CD4-positive, CD25-positive, alpha-beta regulatory T cell (primary cell): ENCODE results near the gene BDKRB1. TPM values are rescaled to one million over a fixed set of nuclear protein-coding genes. Genes with fewer than 3 reads are reported as not detected.

Experiments
- ATAC-seq, 2 donors: fragments of 150-1000 bp; cut with Tn5 transposase; one replicate each; pipeline ENCODE4 v1.10.0; 2021; ENCODE audit warnings: low read depth in 2 of 2, moderate number of reproducible peaks in 2 of 2, moderate library complexity in 1 of 2
- DNase-seq, 3 donors: peaks; one replicate each; pipeline versions ENCODE4 v3.0.0 to v3.0.0-alpha.2; 2012 to 2022; ENCODE audit warnings: mixed read lengths in 1 of 3
- H3K27ac ChIP-seq: one replicate; pipeline ENCODE4 v1.7.0; 2013; ENCODE audit warnings: mild to moderate bottlenecking, low read length; ENCODE audit not compliant: insufficient read depth, poor library complexity, severe bottlenecking
- H3K27me3 ChIP-seq: one replicate; pipeline ENCODE4 v1.7.0; 2013; ENCODE audit warnings: low read length; ENCODE audit not compliant: control insufficient read depth, insufficient read depth
- H3K36me3 ChIP-seq: one replicate; pipeline ENCODE4 v1.7.0; 2013; ENCODE audit warnings: mild to moderate bottlenecking, low read length, moderate library complexity; ENCODE audit not compliant: control insufficient read depth, insufficient read depth
- H3K4me1 ChIP-seq: 2 replicates; pipeline ENCODE4 v1.7.0; 2013; ENCODE audit warnings: mild to moderate bottlenecking, low read length; ENCODE audit not compliant: insufficient read depth, control insufficient read depth, poor library complexity, severe bottlenecking
- H3K4me3 ChIP-seq: one replicate; pipeline ENCODE4 v1.7.0; 2013; ENCODE audit warnings: low read depth, mild to moderate bottlenecking, low read length, moderate library complexity
- H3K9me3 ChIP-seq, 2 experiments: 1 replicate in 1 of 2; 2 replicates in 1 of 2; pipeline ENCODE4 v1.7.0; 2013; ENCODE audit warnings: low read length in 2 of 2, mild to moderate bottlenecking in 1 of 2, moderate library complexity in 1 of 2; ENCODE audit not compliant: control insufficient read depth in 2 of 2
- H3K27ac Mint-ChIP-seq, 3 donors: one replicate each; pipeline ENCODE4 v1.8.0; 2020 to 2022; ENCODE audit warnings: mild to moderate bottlenecking in 3 of 3, mixed read lengths in 3 of 3, moderate library complexity in 2 of 3
- H3K27me3 Mint-ChIP-seq: one replicate; pipeline ENCODE4 v1.8.0; 2022; ENCODE audit warnings: mild to moderate bottlenecking, mixed read lengths
- H3K36me3 Mint-ChIP-seq: one replicate; pipeline ENCODE4 v1.8.0; 2020; ENCODE audit warnings: mixed read lengths
- H3K4me1 Mint-ChIP-seq, 4 donors: one replicate each; pipeline ENCODE4 v1.8.0; 2020 to 2022; ENCODE audit warnings: mixed read lengths in 4 of 4, mild to moderate bottlenecking in 1 of 4
- H3K4me3 Mint-ChIP-seq, 4 donors: one replicate each; pipeline ENCODE4 v1.8.0; 2020 to 2022; ENCODE audit warnings: mild to moderate bottlenecking in 4 of 4, mixed read lengths in 4 of 4, moderate library complexity in 3 of 4
- H3K9me3 Mint-ChIP-seq, 7 donors: one replicate each; pipeline ENCODE4 v1.8.0; 2020 to 2022; ENCODE audit warnings: mixed read lengths in 7 of 7, mild to moderate bottlenecking in 3 of 7, moderate library complexity in 2 of 7
- polyA plus RNA-seq, 4 donors: library from polyadenylated mRNA; unstranded; fragments of 300-500 nt; fragmentation: Illumina TruSeq; gene quantifications; one replicate each; pipeline ENCODE4 v1.2.3, GENCODE V29; 2021
- total RNA-seq: library from RNA; stranded (reverse); gene quantifications from one replicate; pipeline ENCODE4 v1.2.3, GENCODE V29; 2022

The BDKRB1 gene
- total and polyA plus RNA-seq, 5 donors from 2014 or later = not detected

DNA sequence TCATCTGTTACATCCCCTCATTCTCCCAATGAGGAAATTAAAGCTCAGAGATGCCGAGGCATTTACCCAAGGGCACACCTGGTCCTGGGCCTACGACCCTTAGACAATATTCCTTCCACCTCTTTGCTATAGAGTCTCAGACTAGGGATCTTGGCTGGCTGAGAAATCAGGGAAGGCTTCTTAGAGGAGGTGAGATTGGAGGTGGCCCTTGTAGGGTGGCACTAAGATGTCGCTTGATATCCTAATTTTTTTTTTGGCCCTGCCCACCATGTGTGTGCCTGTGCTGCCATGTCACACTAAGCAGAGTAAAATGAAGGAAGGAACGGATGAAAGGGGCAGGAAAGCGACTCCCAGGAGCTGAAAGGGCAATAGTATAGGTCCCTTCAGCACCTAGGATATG is 30.8 kb upstream of the BDKRB1 start:
- Mint-ChIP-seq H3K27me3 (peaks cover 14% of the 10 kb centered on the region), H3K4me1 (no peaks in the 10 kb centered on the region), H3K27ac (no peak overlapping the region), H3K36me3 (no peaks in the 10 kb centered on the region), H3K9me3 (no peaks in the 10 kb centered on the region), H3K4me3 (no peak overlapping the region)
- Histone ChIP-seq H3K4me3 (no peak overlapping the region), H3K9me3 (no peaks in the 10 kb centered on the region), H3K27me3 (no peaks in the 10 kb centered on the region), H3K27ac (no peak overlapping the region), H3K4me1 (no peaks in the 10 kb centered on the region), H3K36me3 (no peaks in the 10 kb centered on the region)
- no peak for DNase-seq
- no peak for ATAC-seq

DNA sequence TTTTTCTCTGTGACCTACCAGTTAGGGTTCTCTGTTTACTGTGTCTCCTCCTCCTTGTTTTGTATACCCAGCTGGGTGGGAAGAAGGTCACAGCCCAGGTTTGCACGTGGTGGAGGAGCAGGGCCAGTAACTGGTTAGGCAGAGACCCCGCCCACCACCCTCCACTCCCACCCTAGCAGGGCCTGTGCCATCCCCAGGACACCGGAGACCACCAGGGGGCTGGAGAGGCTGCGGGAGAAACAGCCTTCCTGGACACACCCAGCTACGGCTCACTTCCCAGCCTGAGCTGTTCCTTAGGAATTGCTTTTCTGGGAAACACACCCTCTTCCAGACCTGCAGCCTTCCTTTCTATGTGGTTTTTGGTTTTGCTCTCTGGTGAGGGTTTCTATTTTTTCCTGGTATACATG is 30.3 kb upstream of the BDKRB1 start:
- Histone ChIP-seq H3K27me3 (no peaks in the 10 kb centered on the region), H3K4me1 (no peaks in the 10 kb centered on the region), H3K9me3 (no peaks in the 10 kb centered on the region), H3K4me3 (no peak overlapping the region), H3K27ac (no peak overlapping the region), H3K36me3 (no peaks in the 10 kb centered on the region)
- H3K27ac Mint-ChIP-seq = no peak overlapping the region
- no peak overlapping the region for H3K4me3 Mint-ChIP-seq
- no peak for DNase-seq
- no peak for ATAC-seq
- H3K9me3 Mint-ChIP-seq = no peaks in the 10 kb centered on the region
- no peaks in the 10 kb centered on the region for H3K36me3 Mint-ChIP-seq
- H3K4me1 Mint-ChIP-seq = no peaks in the 10 kb centered on the region
- H3K27me3 Mint-ChIP-seq = peaks cover 11% of the 10 kb centered on the region

DNA sequence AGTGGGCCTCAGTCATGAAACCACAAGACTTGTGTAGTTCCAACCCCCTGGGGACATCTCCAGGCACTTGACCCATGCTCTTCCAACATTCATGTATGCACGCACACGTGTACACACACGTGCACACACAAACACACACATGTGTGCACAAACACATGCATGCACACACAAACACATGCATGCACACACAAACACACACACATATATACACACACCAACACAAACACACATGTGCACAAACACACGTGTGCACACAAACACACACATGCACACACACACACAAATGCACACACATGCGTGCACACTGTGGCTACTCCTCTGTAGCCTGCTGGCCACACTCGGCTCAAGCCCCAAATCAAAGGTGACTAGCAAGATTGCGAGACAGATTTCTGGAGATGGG is 28.6 kb upstream of the BDKRB1 start:
- Histone ChIP-seq H3K4me3 (no peak overlapping the region), H3K27me3 (no peaks in the 10 kb centered on the region), H3K27ac (no peak overlapping the region), H3K9me3 (no peaks in the 10 kb centered on the region), H3K4me1 (no peaks in the 10 kb centered on the region), H3K36me3 (no peaks in the 10 kb centered on the region)
- ATAC-seq = no peak
- no peak overlapping the region for H3K27ac Mint-ChIP-seq
- H3K4me3 Mint-ChIP-seq = no peak overlapping the region
- DNase-seq = no peak
- no peaks in the 10 kb centered on the region for H3K9me3 Mint-ChIP-seq
- H3K36me3 Mint-ChIP-seq = no peaks in the 10 kb centered on the region
- no peaks in the 10 kb centered on the region for H3K4me1 Mint-ChIP-seq
- H3K27me3 Mint-ChIP-seq = peaks cover 9% of the 10 kb centered on the region

DNA sequence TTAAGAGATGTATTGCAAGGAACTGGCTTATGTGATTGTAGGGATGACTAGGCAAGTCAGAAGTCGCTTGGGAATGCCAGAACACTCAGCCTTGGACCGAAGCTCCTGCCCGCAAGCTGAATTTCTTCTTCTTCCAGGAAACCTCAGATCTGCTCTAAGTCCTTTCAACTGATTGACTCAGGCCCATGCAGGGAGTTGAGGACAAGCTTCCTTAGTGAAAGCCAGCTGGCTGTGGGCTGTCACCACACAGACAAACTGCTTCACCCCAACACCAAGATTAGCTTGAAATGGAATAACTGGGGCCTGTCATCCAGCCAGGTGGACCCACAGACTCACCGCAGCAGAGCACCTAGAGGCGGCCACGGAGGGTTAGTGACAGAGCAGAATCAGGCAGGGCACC is 26.7 kb upstream of the BDKRB1 start:
- Histone ChIP-seq H3K27me3 (no peaks in the 10 kb centered on the region), H3K36me3 (no peaks in the 10 kb centered on the region), H3K27ac (no peak overlapping the region), H3K9me3 (no peaks in the 10 kb centered on the region), H3K4me1 (no peaks in the 10 kb centered on the region), H3K4me3 (no peak overlapping the region)
- H3K27ac Mint-ChIP-seq = no peak overlapping the region
- H3K27me3 Mint-ChIP-seq = peaks cover 9% of the 10 kb centered on the region
- no peaks in the 10 kb centered on the region for H3K9me3 Mint-ChIP-seq
- ATAC-seq (no peak), DNase-seq (no peak)
- no peaks in the 10 kb centered on the region for H3K36me3 Mint-ChIP-seq
- H3K4me3 Mint-ChIP-seq = no peak overlapping the region
- H3K4me1 Mint-ChIP-seq = no peaks in the 10 kb centered on the region

DNA sequence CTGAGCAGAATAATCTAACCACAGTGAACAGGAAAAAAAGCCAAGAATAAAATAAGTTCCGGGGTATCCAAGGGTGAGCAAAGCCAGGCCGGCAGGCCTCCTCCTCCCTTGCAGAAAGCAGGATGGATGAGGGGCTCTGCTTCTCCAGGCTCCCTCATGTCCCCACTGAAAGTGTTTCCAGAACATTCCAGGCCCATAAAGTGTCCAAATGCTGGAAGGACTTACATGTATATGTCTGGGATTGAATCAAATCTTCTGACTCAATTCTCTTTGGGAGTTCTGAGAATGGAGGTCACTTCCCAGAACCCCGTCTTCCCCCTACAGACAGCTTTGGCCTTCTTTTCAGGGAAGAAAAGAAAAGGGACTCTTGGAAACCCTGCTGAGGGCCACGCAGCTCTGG is 25.0 kb upstream of the BDKRB1 start:
- Histone ChIP-seq H3K4me1 (no peaks in the 10 kb centered on the region), H3K9me3 (no peaks in the 10 kb centered on the region), H3K27me3 (no peaks in the 10 kb centered on the region), H3K27ac (no peak overlapping the region), H3K4me3 (no peak overlapping the region), H3K36me3 (no peaks in the 10 kb centered on the region)
- H3K4me1 Mint-ChIP-seq = no peaks in the 10 kb centered on the region
- H3K4me3 Mint-ChIP-seq = no peak overlapping the region
- no peak for ATAC-seq
- H3K27ac Mint-ChIP-seq = no peak overlapping the region
- peaks cover 14% of the 10 kb centered on the region for H3K27me3 Mint-ChIP-seq
- H3K36me3 Mint-ChIP-seq = no peaks in the 10 kb centered on the region
- no peaks in the 10 kb centered on the region for H3K9me3 Mint-ChIP-seq
- no peak for DNase-seq

DNA sequence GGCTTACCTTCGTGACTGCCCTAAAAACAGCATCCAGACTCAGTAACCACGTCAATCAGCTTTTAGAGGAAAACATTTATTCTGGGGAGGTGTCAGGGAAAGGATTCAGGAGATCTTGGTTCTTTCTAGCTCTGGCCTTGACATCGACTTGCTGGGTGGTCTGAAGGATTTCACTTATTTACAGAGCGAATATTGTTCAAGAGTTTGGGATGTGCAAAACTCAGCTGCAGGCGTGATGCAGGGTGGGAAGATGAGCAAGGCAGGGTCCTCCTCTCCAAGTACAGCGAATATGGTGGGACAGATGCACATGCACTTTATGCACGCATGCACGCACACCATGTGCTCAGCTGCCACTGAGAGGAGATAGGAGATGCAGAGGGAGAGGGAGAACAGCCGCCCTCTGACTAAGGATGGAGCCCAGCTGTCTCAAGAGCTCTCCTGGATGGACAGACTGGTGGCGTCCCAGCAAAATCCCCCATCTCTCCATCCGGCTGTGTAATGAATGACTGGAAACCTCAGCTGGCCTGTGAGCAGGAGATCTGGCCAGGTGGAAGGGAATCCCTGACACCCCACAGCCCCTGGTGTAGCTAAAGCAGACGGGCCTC is 24.4 kb upstream of the BDKRB1 start:
- H3K27me3 Mint-ChIP-seq = peaks cover 14% of the 10 kb centered on the region
- Histone ChIP-seq H3K4me3 (no peak overlapping the region), H3K27ac (no peak overlapping the region), H3K36me3 (no peaks in the 10 kb centered on the region), H3K9me3 (no peaks in the 10 kb centered on the region), H3K4me1 (no peaks in the 10 kb centered on the region), H3K27me3 (no peaks in the 10 kb centered on the region)
- DNase-seq (no peak), ATAC-seq (no peak)
- no peak overlapping the region for H3K27ac Mint-ChIP-seq
- H3K9me3 Mint-ChIP-seq = no peaks in the 10 kb centered on the region
- H3K4me1 Mint-ChIP-seq = no peaks in the 10 kb centered on the region
- no peaks in the 10 kb centered on the region for H3K36me3 Mint-ChIP-seq
- no peak overlapping the region for H3K4me3 Mint-ChIP-seq

DNA sequence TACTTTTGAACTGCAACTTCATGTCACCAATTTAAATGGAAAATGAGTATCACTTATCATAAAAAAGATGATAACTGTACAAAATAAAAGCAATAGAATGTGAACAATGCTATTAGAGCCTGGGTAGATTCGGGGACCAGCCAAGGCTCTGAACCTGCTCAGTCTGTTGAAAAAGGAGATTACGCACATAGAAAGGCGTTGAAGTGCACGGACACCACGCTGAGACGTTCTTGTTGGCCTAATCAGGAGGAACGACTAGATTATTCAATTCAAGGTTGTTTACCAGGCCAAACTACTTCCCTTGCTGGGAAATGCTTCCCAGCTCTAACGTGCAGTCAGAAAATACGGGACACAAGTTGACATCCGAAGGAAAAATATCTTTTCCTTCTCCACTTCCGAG is 23.5 kb upstream of the BDKRB1 start:
- ATAC-seq = no peak
- H3K36me3 Mint-ChIP-seq = no peaks in the 10 kb centered on the region
- no peak overlapping the region for H3K27ac Mint-ChIP-seq
- Histone ChIP-seq H3K36me3 (no peaks in the 10 kb centered on the region), H3K4me1 (no peaks in the 10 kb centered on the region), H3K9me3 (no peaks in the 10 kb centered on the region), H3K27ac (no peak overlapping the region), H3K27me3 (no peaks in the 10 kb centered on the region), H3K4me3 (no peak overlapping the region)
- H3K27me3 Mint-ChIP-seq = peaks cover 14% of the 10 kb centered on the region
- H3K4me1 Mint-ChIP-seq = no peaks in the 10 kb centered on the region
- no peak for DNase-seq
- no peak overlapping the region for H3K4me3 Mint-ChIP-seq
- no peaks in the 10 kb centered on the region for H3K9me3 Mint-ChIP-seq

DNA sequence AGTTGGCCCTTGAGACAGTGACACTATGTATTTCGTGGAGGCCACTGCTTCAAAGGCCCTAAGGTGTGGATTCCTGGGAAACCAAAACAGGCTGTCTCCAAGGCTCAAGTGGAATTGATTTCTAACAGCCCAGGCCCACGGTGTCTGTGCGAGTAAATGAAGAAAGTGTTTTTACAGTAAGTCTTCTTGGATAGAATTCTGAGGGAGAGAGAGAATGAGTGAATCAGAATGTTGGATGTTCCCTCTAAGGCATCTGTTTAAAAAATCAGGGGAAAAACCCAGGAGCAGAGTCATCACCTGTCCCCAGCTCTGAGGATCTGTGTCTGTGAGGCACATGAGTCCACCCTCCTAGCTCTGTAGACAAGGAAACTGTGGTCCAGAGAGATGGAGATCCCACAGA is 22.3 kb upstream of the BDKRB1 start:
- no peak for DNase-seq
- no peaks in the 10 kb centered on the region for H3K4me1 Mint-ChIP-seq
- Histone ChIP-seq H3K36me3 (no peaks in the 10 kb centered on the region), H3K4me3 (no peak overlapping the region), H3K4me1 (no peaks in the 10 kb centered on the region), H3K27ac (no peak overlapping the region), H3K9me3 (no peaks in the 10 kb centered on the region), H3K27me3 (no peaks in the 10 kb centered on the region)
- H3K4me3 Mint-ChIP-seq = no peak overlapping the region
- H3K27me3 Mint-ChIP-seq = peaks cover 13% of the 10 kb centered on the region
- no peaks in the 10 kb centered on the region for H3K9me3 Mint-ChIP-seq
- ATAC-seq = no peak
- no peak overlapping the region for H3K27ac Mint-ChIP-seq
- H3K36me3 Mint-ChIP-seq = no peaks in the 10 kb centered on the region
